ENCODE data around the gene KNDC1.

The KNDC1 gene

DNA sequence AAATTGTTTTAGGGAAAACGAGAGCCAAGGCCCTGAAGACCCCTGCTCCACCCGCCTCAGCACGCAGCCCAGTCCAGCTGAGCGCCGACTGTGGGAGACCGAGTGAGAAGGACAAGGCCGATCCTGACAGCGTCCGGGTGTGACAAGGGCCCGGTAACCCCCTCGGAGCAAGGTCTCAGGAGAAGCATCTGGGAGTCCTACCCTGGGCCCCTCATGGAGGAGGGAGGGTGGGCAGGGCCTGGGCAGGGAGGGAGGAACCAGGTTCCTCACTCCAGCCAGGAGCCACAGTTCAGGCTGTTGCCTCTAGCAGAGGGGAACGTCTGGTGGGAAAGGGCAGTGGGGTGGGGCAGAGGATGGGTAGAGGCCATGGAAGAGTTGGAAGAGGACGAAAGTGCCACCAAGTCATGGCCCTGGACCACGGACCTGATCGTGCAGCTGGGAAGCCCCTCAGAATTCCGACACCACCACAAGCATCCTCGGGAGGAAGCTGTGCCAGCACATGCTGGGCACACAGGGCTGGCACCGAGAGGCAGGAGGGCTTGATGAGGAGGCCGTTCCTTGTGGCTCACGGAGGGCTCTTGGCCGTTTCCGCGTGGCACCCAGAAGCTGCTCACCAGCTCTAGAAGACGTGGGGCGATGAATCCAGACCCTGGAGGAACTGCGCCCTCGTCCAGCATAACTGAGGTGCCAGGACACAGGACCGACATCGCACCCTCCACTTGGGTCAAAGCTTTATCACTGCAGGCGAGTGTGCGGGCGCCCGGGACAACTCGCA lies 2.2 kb upstream of the KNDC1 start:
- in situ Hi-C loops (cut with MboI; ENCODE audit: low pct_unique_long_range_greater_than_20kb, low sequenced_read_pairs) = no loop called here
- DNase-seq = no peak

DNA sequence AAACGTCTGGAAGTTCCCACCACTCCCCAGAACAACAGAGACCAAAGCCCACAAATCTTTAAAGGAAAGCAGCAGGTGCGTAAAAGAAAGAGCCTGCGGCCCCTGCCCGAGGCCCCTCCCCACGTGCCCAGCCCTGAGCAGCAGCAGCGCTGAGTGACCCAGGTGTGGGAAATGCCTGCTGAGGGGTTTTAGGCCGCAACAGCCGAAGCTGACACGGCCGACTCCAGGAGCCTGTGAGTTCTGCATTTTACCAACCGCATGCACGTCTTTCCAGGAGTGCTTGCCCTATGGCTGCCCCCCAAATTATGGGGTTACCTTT lies 1.6 kb upstream of the KNDC1 start:
- DNase-seq = no peak
- in situ Hi-C loops (cut with MboI; ENCODE audit: low pct_unique_long_range_greater_than_20kb, low sequenced_read_pairs) = no loop called here

DNA sequence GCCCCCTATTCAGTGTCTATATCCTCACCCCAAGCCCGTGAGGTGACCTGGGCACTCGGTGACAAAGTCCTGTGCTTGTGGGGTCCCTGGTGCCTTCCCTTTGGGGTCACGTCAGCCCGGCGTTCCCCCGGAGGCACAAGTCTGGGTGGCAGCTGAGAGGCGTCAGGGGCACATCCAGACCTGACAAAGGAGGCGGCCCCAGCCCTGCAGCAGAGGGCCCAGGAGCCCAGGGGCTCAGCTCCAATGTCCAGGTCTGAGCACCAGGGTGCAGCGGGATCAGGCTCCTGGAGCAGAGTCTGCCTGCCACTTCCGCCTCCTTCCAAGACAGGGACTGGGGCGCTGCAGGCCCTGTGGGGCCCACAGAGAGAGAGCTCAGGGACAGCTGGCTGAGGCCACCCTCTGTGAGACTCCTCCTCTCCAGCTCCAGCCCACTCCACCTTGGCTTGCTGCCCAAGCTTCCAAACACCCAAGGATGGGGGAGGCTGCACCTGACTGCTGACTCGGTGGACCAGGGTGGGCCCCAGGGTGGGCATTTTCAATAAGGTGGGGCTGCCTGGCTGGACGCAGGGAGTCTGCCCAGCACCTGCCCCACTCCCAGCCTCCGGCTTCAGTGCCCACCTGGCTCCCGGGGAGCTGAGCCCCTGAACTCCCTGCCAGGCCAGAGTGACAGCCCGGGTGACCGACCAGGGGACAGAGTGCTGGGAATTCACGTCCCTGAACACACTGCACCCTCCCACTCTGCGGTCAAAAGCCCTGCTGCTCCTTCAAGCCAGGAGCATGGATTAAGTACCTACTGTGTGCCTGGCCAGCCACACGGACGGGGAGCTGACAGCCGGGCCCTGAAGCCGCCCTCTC lies 1.0 kb upstream of the KNDC1 start:
- in situ Hi-C loops (cut with MboI; ENCODE audit: low pct_unique_long_range_greater_than_20kb, low sequenced_read_pairs) = no loop called here
- DNase-seq = peak; percentile 14

DNA sequence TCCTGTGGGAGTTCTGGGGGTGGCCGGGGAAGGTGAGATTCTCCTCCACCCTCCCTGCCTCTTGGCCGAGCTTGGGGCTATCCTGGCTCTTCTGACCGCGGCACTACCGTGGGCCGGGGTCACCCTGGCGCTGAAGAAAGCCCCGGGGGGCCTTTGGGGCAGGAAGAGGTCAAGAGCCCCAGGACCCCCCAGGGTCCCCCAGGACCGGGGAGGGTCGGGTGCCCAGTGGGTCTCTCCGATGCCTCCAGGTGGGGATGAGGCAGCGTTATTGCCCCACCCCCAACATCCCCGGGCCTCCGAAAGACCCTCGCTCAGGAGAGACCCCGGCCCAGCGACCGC lies 439 bp upstream of the KNDC1 start:
- DNase-seq = no peak
- in situ Hi-C loops (cut with MboI; ENCODE audit: low pct_unique_long_range_greater_than_20kb, low sequenced_read_pairs) = no loop called here

DNA sequence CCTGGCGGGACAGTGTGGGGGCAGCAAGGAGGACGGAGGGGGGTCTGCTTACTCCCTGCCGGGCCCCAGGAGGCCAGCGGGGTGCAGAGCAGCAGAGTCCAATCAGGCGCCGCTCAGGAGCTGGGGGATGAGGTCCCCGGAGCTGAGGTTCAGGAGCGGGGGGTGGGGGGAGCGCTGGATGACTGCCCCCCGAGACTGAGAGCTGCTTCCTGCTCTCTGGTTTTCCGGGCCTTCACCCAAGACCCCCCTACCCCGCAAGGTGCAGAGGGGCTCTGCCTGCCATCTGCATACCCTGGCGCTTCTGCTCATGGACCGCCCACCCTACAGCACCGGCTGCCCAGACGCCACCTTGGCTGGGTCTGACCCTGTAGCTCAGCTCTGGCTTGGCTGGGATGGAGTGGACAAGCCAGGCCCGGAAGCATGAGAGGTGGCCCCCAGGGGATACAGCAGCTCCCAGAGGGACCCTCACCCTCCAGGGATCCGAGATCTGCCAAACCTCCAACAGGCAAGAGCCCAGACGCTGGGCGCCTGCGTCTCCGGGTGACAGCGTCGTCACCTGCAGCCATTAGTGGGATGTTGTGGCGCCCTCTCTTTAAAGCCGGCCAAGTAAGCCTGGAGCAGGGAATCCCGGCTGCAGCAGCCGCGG lies 930 bp downstream of the KNDC1 start:
- in situ Hi-C loops (cut with MboI; ENCODE audit: low pct_unique_long_range_greater_than_20kb, low sequenced_read_pairs) = no loop called here
- no peak for DNase-seq

GRCh38 chr10:133161486-133162109 lies 1.6 kb downstream of the KNDC1 start:
- in situ Hi-C loops (cut with MboI; ENCODE audit: low pct_unique_long_range_greater_than_20kb, low sequenced_read_pairs) = no loop called here
- DNase-seq = no peak

DNA sequence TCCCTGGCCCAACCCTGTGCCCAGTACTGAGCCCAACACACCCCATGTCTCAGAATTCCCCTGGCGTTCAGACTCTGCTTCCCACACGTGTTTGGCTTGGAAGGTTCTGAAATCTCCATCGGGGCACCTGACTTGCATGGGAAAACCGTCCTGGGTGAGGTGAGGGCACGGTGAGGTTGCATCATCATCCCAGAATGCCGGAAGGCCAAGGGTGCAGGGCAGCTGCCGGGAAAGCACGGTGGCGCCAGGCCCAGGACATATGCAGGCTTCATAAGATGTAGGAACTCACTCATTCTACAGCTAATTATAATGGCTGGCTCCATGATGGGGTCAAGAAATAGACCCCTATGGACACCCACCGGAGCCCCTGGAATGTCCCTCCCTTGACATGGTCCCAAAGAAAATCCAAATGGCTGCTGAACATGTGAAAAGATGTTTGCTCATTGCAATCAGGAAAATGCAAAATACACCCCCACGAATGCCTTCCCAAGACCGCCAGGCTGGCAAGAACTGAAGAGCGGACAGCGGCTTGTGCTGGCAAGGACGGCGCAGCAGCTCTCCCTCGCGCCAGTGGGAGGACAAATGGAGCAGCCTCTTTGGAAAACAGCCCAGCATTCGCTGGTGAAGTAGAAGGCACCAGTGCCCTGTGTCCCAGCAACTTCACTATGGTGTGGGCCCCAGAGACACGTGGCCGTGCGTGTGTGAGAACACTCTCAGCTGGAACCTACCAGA lies 2.3 kb downstream of the KNDC1 start:
- in situ Hi-C loops (cut with MboI; ENCODE audit: low pct_unique_long_range_greater_than_20kb, low sequenced_read_pairs) = no loop called here
- no peak for DNase-seq

- in situ Hi-C loops (cut with MboI; ENCODE audit: low pct_unique_long_range_greater_than_20kb, low sequenced_read_pairs) = no loop called here
- no peak for DNase-seq
Measured at GRCh38 chr10:133162910-133163856, 3.2 kb downstream of the KNDC1 start.

GRCh38 chr10:133163889-133164815 lies 4.1 kb downstream of the KNDC1 start:
- no peak for DNase-seq
- in situ Hi-C loops (cut with MboI; ENCODE audit: low pct_unique_long_range_greater_than_20kb, low sequenced_read_pairs) = no loop called here

DNA sequence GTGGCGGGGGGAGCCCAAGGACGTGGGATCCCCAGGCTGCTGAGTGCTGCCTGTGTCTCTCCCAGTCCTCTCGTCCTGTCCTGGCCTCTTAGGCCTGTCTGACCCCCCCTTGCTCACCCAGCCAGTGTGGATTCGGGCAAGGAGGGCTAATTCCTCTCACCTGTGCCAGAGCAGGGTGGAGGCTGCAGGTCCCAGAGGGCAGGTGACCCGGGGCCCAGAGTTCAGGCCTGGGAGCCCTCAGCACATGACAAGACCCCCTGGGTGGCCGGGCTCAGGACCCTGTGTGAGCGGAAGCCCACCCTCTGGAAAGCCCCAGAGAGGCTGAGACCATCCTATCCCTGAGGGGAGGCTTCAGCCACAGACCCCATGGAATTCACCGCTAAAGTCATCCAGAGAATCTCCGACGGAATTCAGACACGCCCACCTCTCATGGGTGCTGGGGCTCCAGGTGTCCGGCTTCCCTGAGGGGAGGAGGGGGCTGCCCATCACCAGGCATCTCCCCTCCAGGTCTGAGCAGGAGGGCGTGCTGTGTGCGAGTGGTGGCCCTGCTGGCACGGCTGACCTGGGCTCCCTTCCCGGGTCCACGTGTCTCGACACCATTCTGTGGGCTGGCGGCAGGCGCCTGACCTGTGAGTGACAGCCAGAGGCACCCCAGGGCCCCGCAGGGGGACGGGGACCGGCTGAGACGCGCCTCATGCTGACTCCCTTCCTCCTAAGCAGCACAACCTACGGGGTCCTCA lies 5.0 kb downstream of the KNDC1 start:
- in situ Hi-C loops (cut with MboI; ENCODE audit: low pct_unique_long_range_greater_than_20kb, low sequenced_read_pairs) = no loop called here
- DNase-seq = no peak

DNA sequence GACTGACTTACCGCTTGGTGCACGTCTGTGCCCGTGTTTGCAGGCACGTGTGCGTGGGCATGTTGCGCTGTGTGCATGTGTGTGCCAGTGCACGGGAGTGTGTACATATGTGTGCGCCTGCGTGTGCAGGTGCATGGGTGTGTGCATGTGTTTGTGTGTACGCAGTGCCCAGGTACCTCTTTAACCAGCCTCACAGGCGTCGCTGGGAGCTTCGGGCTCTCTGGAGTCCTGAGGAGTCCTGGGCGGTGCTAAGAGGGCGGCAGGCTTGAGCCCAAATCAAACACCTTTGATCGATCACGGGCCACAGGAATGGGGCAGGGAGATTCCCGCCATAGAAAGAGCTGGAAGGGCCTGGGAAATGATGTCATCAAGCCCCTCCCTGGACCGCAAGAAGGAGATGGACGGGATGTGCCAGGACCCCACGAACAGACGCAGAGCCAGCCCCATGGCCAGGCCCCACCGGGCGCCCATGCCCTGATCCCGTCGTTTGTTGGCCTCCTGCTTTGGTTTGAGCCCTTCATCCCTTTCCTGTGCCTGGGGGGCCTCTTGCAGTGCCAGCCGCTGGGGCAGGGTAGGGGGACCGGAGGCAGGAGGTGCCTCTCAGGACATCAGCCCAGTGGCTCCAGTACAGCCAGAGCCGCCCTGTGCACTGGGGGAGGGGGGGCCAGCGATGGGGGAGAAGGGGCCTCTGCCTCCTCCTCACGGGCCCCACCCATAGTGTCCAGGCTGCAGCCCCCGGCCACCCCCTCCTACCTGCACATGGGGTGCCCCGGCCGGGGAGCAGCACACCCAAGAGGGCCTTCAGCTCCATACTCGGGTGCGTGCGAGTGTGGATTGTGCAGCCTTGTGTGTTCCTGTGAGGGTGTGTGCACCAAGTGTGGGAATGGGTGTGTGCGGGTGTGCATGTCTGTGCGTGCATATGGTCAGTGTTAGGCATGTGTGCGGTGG lies 5.8 kb downstream of the KNDC1 start:
- in situ Hi-C loops (cut with MboI; ENCODE audit: low pct_unique_long_range_greater_than_20kb, low sequenced_read_pairs) = no loop called here
- DNase-seq = no peak

GRCh38 chr10:133166504-133166827 lies 6.4 kb downstream of the KNDC1 start:
- in situ Hi-C loops (cut with MboI; ENCODE audit: low pct_unique_long_range_greater_than_20kb, low sequenced_read_pairs) = no loop called here
- no peak for DNase-seq

DNA sequence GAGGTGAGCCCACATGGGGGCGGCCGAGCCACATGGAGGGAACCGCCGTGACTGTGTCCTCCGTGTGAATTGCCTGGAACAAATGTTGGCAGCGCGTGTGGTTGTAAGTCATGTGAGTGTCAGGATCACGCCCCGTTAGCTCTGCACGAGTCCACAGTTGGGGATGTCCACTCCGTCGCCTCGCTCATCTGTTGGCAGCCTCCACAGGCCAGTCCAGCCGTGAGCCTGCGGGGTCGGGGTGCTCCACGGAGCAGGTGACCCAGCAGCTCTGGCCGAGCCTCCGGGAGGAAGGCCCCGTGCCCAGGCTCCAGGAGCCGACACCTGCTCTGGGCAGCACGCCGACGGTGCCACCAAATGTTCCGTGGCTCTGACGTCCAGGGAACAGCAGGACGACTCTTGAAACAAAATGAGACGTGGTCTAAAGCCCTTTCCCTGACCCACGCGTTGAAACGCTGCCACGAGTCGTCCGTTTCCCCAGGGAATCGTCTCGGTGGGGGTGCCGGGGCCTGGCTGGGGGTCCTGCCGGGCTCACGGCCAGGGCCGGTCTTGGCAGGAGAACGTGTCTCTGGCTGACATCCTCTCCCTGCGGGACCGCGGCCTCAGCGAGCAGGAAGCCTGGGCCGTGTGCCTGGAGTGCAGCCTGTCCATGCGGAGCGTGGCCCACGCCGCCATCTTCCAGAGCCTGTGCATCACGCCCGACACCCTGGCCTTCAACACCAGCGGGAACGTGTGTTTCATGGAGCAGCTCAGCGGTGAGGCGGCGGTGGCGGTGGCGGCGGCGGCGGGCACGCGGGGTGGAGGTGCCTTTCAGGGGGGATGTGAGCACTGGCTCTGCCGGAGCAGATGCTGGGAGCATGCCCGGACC lies 7.0 kb downstream of the KNDC1 start:
- in situ Hi-C loops (cut with MboI; ENCODE audit: low pct_unique_long_range_greater_than_20kb, low sequenced_read_pairs) = no loop called here
- DNase-seq = no peak

- no peak for DNase-seq
- in situ Hi-C loops (cut with MboI; ENCODE audit: low pct_unique_long_range_greater_than_20kb, low sequenced_read_pairs) = no loop called here
Measured at GRCh38 chr10:133167693-133168616, 7.9 kb downstream of the KNDC1 start.

Data from KBM-7 (cell line).